K562 (cell line): ENCODE measurements around the gene SEMA6D. TPM values are rescaled to one million over a fixed set of nuclear protein-coding genes. Genes with fewer than 3 reads are reported as not detected.

ENCODE experiments used
- ATAC-seq: fragments of 200-7000 bp; cut with Tn5 transposase; 3 replicates; pipeline ENCODE4 v1.9.1; 2020; ENCODE audit warnings: moderate library complexity
- BruUV-seq: library from RNA; stranded (reverse); fragments of 400-500 nt; replicated peaks from 2 replicates; lab custom pipeline; 2021; lab: Mats Ljungman, UMichigan
- CTCF ChIA-PET: fragments of 300-600 bp; formaldehyde crosslinking; extraction: SDS; loops from one replicate; lab custom pipeline; 2021; ENCODE audit warnings: low intra/inter-chr PET ratio; lab: Yijun Ruan, JAX
- POLR2A ChIA-PET: fragments of 300-600, 350-650 bp; sonication (Branson Sonifier 250); formaldehyde crosslinking; extraction: SDS; loops from one replicate; lab custom pipeline; 2021; ENCODE audit warnings: antibody characterized with exemption, inconsistent platforms; lab: Yijun Ruan, JAX
- DNase-seq, 4 experiments: peaks; one replicate each; pipeline versions ENCODE4 v3.0.0 to v3.0.0-alpha.2; 2011 to 2018; ENCODE audit warnings: low spot score in 3 of 4, mixed read lengths in 3 of 4; ENCODE audit errors: extremely low read depth in 1 of 4
- FAIRE-seq: peaks from 2 replicates; lab custom pipeline; 2011; peaks lifted over from hg19 to GRCh38; lab: Jason Lieb, UNC
- H2AFZ ChIP-seq: 2 replicates; pipeline ENCODE4 v1.6.0; 2011; ENCODE audit warnings: low read depth, low read length, control low read depth, inconsistent platforms
- H3K27ac ChIP-seq: fragments of 200-600 bp; 3 replicates; pipeline ENCODE4 v1.8.0; 2011; ENCODE audit warnings: low read depth, mild to moderate bottlenecking, control low read depth, inconsistent platforms, low read length, moderate library complexity, mixed read lengths; ENCODE audit errors: extremely low read depth
- H3K27me3 ChIP-seq, 2 experiments: fragments of 300-600 bp in 1 of 2; 2 replicates in 1 of 2; 3 replicates in 1 of 2; pipeline versions ENCODE4 v1.6.0 to v1.8.0; 2011; ENCODE audit warnings: inconsistent platforms in 2 of 2, low read length in 2 of 2, mild to moderate bottlenecking in 1 of 2, mixed read lengths in 1 of 2, moderate library complexity in 1 of 2; ENCODE audit not compliant: control insufficient read depth in 2 of 2, insufficient read depth in 2 of 2
- H3K36me3 ChIP-seq: fragments of 300-600 bp; 3 replicates; pipeline ENCODE4 v1.8.0; 2011; ENCODE audit warnings: mild to moderate bottlenecking, low read length, inconsistent platforms; ENCODE audit not compliant: control insufficient read depth, insufficient read depth
- H3K4me1 ChIP-seq, 2 experiments: fragments of 200-600 bp in 1 of 2; replicated peaks in 1 of 2; 2 replicates in 1 of 2; 3 replicates in 1 of 2; pipeline versions ENCODE4 v1.5.1 to v1.8.0; 2011; ENCODE audit warnings: inconsistent platforms in 2 of 2, low read length in 2 of 2, mild to moderate bottlenecking in 1 of 2, mixed read lengths in 1 of 2, moderate library complexity in 1 of 2; ENCODE audit not compliant: control insufficient read depth in 2 of 2, insufficient read depth in 2 of 2
- H3K4me2 ChIP-seq: 2 replicates; pipeline ENCODE4 v1.6.1; 2011; ENCODE audit warnings: low read length, control low read depth, inconsistent platforms, mixed read lengths; ENCODE audit not compliant: insufficient read depth
- H3K4me3 ChIP-seq: fragments of 200-600 bp; sonication (generic), shearing (Covaris generic); 2 replicates; pipeline ENCODE4 v1.5.1; 2016; ENCODE audit warnings: control low read depth, inconsistent platforms
- H3K79me2 ChIP-seq: fragments of 200-600 bp; 3 replicates; pipeline ENCODE4 v1.8.0; 2011; ENCODE audit warnings: low read length, inconsistent platforms; ENCODE audit not compliant: control insufficient read depth, insufficient read depth
- H3K9ac ChIP-seq, 2 experiments: 2 replicates each; pipeline versions ENCODE4 v1.6.0 to v1.6.1; 2011; ENCODE audit warnings: low read depth in 2 of 2, low read length in 2 of 2, control low read depth in 1 of 2, inconsistent platforms in 1 of 2, mild to moderate bottlenecking in 1 of 2, mixed read lengths in 1 of 2; ENCODE audit not compliant: insufficient read depth in 1 of 2
- H3K9me1 ChIP-seq: one replicate; pipeline ENCODE4 v1.6.0; 2011; ENCODE audit warnings: inconsistent platforms, mild to moderate bottlenecking, low read length, moderate library complexity; ENCODE audit not compliant: control insufficient read depth, insufficient read depth
- H3K9me3 ChIP-seq: replicated peaks from 2 replicates; pipeline ENCODE4 v1.5.1; 2011; ENCODE audit warnings: low read depth, low read length, inconsistent platforms; ENCODE audit not compliant: control insufficient read depth, insufficient read depth
- H4K20me1 ChIP-seq: replicated peaks from 2 replicates; pipeline ENCODE4 v1.6.1; 2011; ENCODE audit warnings: low read length, inconsistent platforms, mixed read lengths; ENCODE audit not compliant: control insufficient read depth, insufficient read depth
- ARID1B ChIP-seq: fragments of 450-650 bp; IDR thresholded peaks from 2 replicates; pipeline ENCODE4 v1.6.1; 2016; ENCODE audit warnings: antibody characterized with exemption, mild to moderate bottlenecking, inconsistent platforms
- CEBPZ ChIP-seq: fragments of 150-350 bp; IDR thresholded peaks from 2 replicates; pipeline ENCODE4 v1.6.1; 2014; ENCODE audit warnings: low read depth, mild to moderate bottlenecking, low read length, borderline replicate concordance
- EGR1 ChIP-seq: fragments of 450-650 bp; conservative IDR thresholded peaks from 2 replicates; pipeline ENCODE4 v1.6.1; 2017; ENCODE audit warnings: mild to moderate bottlenecking
- HDAC2 ChIP-seq: fragments of 450-650 bp; IDR thresholded peaks from 2 replicates; pipeline ENCODE4 v1.6.1; 2016; ENCODE audit warnings: mild to moderate bottlenecking
- MXD1 ChIP-seq: fragments of 250-450 bp; sonication (Bioruptor Pico); IDR thresholded peaks from 2 replicates; pipeline ENCODE4 v1.8.0; 2021; ENCODE audit warnings: borderline replicate concordance, mild to moderate bottlenecking, moderate library complexity; ENCODE audit not compliant: poor library complexity, severe bottlenecking
- TFAM ChIP-seq: fragments of 250-450 bp; sonication (Bioruptor Pico); conservative IDR thresholded peaks from 2 replicates; pipeline ENCODE4 v1.5.0; 2021; ENCODE audit warnings: mild to moderate bottlenecking, moderate library complexity
- TSC22D4 ChIP-seq: fragments of 450-650 bp; IDR thresholded peaks from 2 replicates; pipeline ENCODE4 v1.6.1; 2016; ENCODE audit warnings: missing genetic modification characterization, missing biosample characterization, control low read depth
- TSHZ1 ChIP-seq: fragments of 250-450 bp; sonication (Bioruptor Pico); IDR thresholded peaks from 2 replicates; pipeline ENCODE4 v1.4.0; 2020; ENCODE audit warnings: mild to moderate bottlenecking, moderate library complexity
- U2AF2 ChIP-seq: fragments of 200-400 bp; formaldehyde crosslinking; optimal IDR thresholded peaks from 2 replicates; pipeline ENCODE3; 2017; ENCODE audit warnings: low read depth, mild to moderate bottlenecking, low read length
- ZC3H8 ChIP-seq: fragments of 450-650 bp; IDR thresholded peaks from 2 replicates; pipeline ENCODE4 v1.6.1; 2017
- ZNF134 ChIP-seq: fragments of 250-450 bp; sonication (Bioruptor Pico); conservative IDR thresholded peaks from 2 replicates; pipeline ENCODE4 v1.4.0; 2020
- ZNF143 ChIP-seq: sonication (generic); formaldehyde crosslinking; IDR thresholded peaks from 2 replicates; pipeline ENCODE4 v1.9.0; 2022; ENCODE audit warnings: mild to moderate bottlenecking, missing genetic modification reagents
- ZNF3 ChIP-seq: fragments of 250-450 bp; sonication (Bioruptor Pico); IDR thresholded peaks from 2 replicates; pipeline ENCODE4 v1.5.0; 2021; ENCODE audit warnings: mild to moderate bottlenecking, moderate library complexity
- WGBS: fragments of 100-300 bp; shearing (Covaris generic); methylation state at CpG from one replicate; pipeline ENCODE4 v1.1.6; 2016; ENCODE audit warnings: low coverage, mixed read lengths; ENCODE audit not compliant: insufficient coverage; ENCODE audit errors: missing lambda C conversion rate; 5-methylcytosine and 5-hydroxymethylcytosine counted together
- in situ Hi-C: fragments of 300-500 bp; cut with MboI; formaldehyde crosslinking; loops from 4 replicates; pipeline ENCODE4 v1.15.0; 2018; ENCODE audit warnings: inconsistent platforms, mixed read lengths
- intact Hi-C: fragments of 100-400 bp; cut with micrococcal nuclease; formaldehyde crosslinking; loops from 2 replicates; pipeline ENCODE4 v1.14.2; 2022
- polyA plus RNA-seq, 8 experiments: library from polyadenylated mRNA; depleted of rRNA in 4 of 8; stranded (reverse) in 5 of 8; unstranded in 3 of 8; fragments of >200 nt; fragmentation: Nextera tagmentation in 2 of 8; fragmentation: Illumina TruSeq in 1 of 8; extraction: Ambion mirVana in 2 of 8; extraction: Trizol in 1 of 8; gene quantifications; 2 replicates each; pipeline versions ENCODE4 v1.2.1 to v1.2.3, GENCODE V29; 2011 to 2014; ENCODE audit warnings: inconsistent platforms in 1 of 8, missing spikeins in 1 of 8
- total RNA-seq, 7 experiments: library from RNA; depleted of rRNA in 6 of 7; stranded (reverse); fragments of >200 nt in 6 of 7; fragmentation: Illumina TruSeq in 2 of 7; extraction: Trizol in 2 of 7; gene quantifications; 2 replicates each; pipeline versions ENCODE4 v1.2.1 to v1.2.3, GENCODE V29; 2011 to 2021; ENCODE audit warnings: low replicate concordance in 1 of 7

The SEMA6D gene
- total and polyA plus RNA-seq, 9 of the 15 experiments (the other 6 are each of a cell fraction or from before 2014, with no cell fraction given), result not detected

- DNase-seq, result no peak
- Histone ChIP-seq H4K20me1 (no peaks in the 10 kb centered on the region), H3K36me3 (no peaks in the 10 kb centered on the region), H3K9me1 (no peaks in the 10 kb centered on the region), H3K4me3 (no peak overlapping the region), H3K79me2 (no peaks in the 10 kb centered on the region), H3K27me3 (no peaks in the 10 kb centered on the region), H3K4me2 (no peak overlapping the region), H2AFZ (no peak overlapping the region), H3K9ac (no peak overlapping the region), H3K27ac (no peak overlapping the region), H3K9me3 (peaks cover 2% of the 10 kb centered on the region; the same call in 1 of the 2 replicates), H3K4me1 (no peaks in the 10 kb centered on the region)
- intact Hi-C loops (no loop called here), in situ Hi-C loops (no loop called here)
- ATAC-seq, result no peak
- ChIA-PET POLR2A (no interaction called here), CTCF (no interaction called here)
- no peak for FAIRE-seq
- 0% methylated on average over 4 of the region's 4 CpGs for WGBS
- TF ChIP-seq TSHZ1, result no peak
- no peak for TF ChIP-seq CEBPZ
- no peak for TF ChIP-seq ZNF143 (CRISPR knock-in tag)
- TF ChIP-seq MXD1 (CRISPR knock-in tag), result no peak
- no peak for TF ChIP-seq EGR1
- TF ChIP-seq ZNF134 (CRISPR knock-in tag), result no peak
- TF ChIP-seq HDAC2, result no peak
- no peak for TF ChIP-seq ZNF3
- TF ChIP-seq TFAM (CRISPR knock-in tag), result no peak
- no peak for TF ChIP-seq U2AF2
- TF ChIP-seq ARID1B, result no peak
- no peak for TF ChIP-seq TSC22D4 (tag)
- TF ChIP-seq ZC3H8, result no peak
- no TSS peak for BruUV-seq
These were observed 36.3 kb downstream of the SEMA6D start for GRCh38 chr15:47753591-47753990.
